ENCODE data around the gene SEC23B. TPM values are rescaled to one million over a fixed set of nuclear protein-coding genes. Genes with fewer than 3 reads are reported as not detected.

Gene SEC23B
- polyA plus RNA-seq, 1 donor from 2014 or later = 77.8 TPM

DNA sequence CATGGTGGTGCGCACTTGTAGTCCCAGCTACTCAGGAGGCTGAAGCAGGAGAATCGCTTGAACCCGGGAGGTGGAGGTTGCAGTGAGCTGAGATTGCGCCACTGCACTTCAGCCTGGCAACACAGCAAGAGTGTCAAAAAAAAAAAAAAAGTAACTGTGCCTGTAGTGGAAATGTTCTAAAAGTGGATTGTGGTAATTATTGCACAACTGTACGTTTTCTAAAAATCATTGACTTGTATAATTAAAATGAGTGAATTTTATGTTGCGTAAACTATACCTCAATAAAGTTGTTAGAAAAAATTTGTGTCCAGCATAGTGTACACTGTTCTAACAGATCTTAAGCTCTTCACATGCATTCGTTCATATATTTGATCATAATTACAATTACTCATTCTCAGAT lies 5.5 kb downstream of the SEC23B start:
- Histone ChIP-seq H3K27ac (ENCODE audit: low read length) (no peak overlapping the region), H3K36me3 (ENCODE audit: insufficient read depth, low read length) (no peaks in the 10 kb centered on the region), H3K79me2 (replicated peaks; ENCODE audit: insufficient read depth, low read length) (peaks cover 10% of the 10 kb centered on the region)

DNA sequence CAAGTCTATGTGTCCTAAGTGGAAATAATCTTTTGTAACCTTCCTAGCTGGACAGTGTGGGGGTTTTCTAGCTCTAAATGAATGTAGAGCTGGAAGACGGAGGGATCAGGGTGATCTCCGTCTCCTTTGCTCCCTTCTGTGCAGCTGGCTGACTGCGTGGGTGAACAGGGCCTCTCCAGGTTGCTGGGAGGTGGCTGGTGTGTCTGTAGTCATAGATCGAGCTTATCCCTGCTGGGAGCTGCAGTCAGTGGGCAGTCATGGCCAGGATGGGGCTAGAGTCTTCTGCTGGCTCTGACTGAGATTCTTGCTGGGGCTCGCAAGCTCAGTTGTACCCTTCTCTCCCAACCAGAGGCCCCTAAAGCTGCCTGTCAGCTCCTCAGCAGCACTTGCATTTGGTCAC lies 6.4 kb downstream of the SEC23B start:
- H3K4me3 ChIP-seq (ENCODE audit: low read length) = no peak overlapping the region
- H3K9me3 ChIP-seq (ENCODE audit: low read length) = no peaks in the 10 kb centered on the region
- H4K20me1 ChIP-seq (ENCODE audit: insufficient read depth) = no peaks in the 10 kb centered on the region
- no peak overlapping the region for H3K27ac ChIP-seq (ENCODE audit: low read length)
- H3K9ac ChIP-seq (ENCODE audit: low read length) = no peak overlapping the region
- H3K36me3 ChIP-seq (ENCODE audit: insufficient read depth, low read length) = no peaks in the 10 kb centered on the region
- H2AFZ ChIP-seq (ENCODE audit: low read depth, low read length) = no peak overlapping the region
- H3K79me2 ChIP-seq (replicated peaks; ENCODE audit: insufficient read depth, low read length) = peaks cover 3% of the 10 kb centered on the region
- H3K27me3 ChIP-seq (ENCODE audit: insufficient read depth, low read depth, low read length) = no peaks in the 10 kb centered on the region
- no peak overlapping the region for H3K4me2 ChIP-seq (ENCODE audit: low read length)
- no peaks in the 10 kb centered on the region for H3K9me2 ChIP-seq (ENCODE audit: insufficient read depth, low read length)
- H3F3A ChIP-seq (ENCODE audit: insufficient read depth, low read length, poor library complexity, severe bottlenecking) = no peaks in the 10 kb centered on the region
- TF ChIP-seq RAD21 (conservative IDR thresholded peaks at IDR 0.05) = no peak
- no peak for TF ChIP-seq POLR2AphosphoS5 (IDR thresholded peaks at IDR 0.05)
- no peak for TF ChIP-seq MXI1 (conservative IDR thresholded peaks at IDR 0.05; ENCODE audit: poor library complexity, severe bottlenecking)
- TF ChIP-seq EZH2 (IDR thresholded peaks at IDR 0.05; ENCODE audit: borderline replicate concordance, insufficient read depth, low read length, poor library complexity, severe bottlenecking) = no peak
- no peak for TF ChIP-seq REST (IDR thresholded peaks at IDR 0.05; ENCODE audit: borderline replicate concordance)
- TF ChIP-seq SMC3 (conservative IDR thresholded peaks at IDR 0.05; ENCODE audit: poor library complexity) = no peak
- no peak for TF ChIP-seq EP300 (conservative IDR thresholded peaks at IDR 0.05; ENCODE audit: poor library complexity, severe bottlenecking)

More for the DNA sequence above, 5.5 kb downstream of the SEC23B start:
- H3F3A ChIP-seq (ENCODE audit: insufficient read depth, low read length, poor library complexity, severe bottlenecking) = no peaks in the 10 kb centered on the region
- H3K27me3 ChIP-seq (ENCODE audit: insufficient read depth, low read depth, low read length) = no peaks in the 10 kb centered on the region
- H3K4me3 ChIP-seq (ENCODE audit: low read length) = no peak overlapping the region
- H3K9ac ChIP-seq (ENCODE audit: low read length) = no peak overlapping the region
- H3K9me2 ChIP-seq (ENCODE audit: insufficient read depth, low read length) = no peaks in the 10 kb centered on the region
- no peak for TF ChIP-seq EZH2 (IDR thresholded peaks at IDR 0.05; ENCODE audit: borderline replicate concordance, insufficient read depth, low read length, poor library complexity, severe bottlenecking)
- no peak for TF ChIP-seq EP300 (conservative IDR thresholded peaks at IDR 0.05; ENCODE audit: poor library complexity, severe bottlenecking)
- no peak for TF ChIP-seq SMC3 (conservative IDR thresholded peaks at IDR 0.05; ENCODE audit: poor library complexity)
- TF ChIP-seq CTCF (IDR thresholded peaks at IDR 0.05; ENCODE audit: poor library complexity, severe bottlenecking) = no peak
- no peak for TF ChIP-seq MXI1 (conservative IDR thresholded peaks at IDR 0.05; ENCODE audit: poor library complexity, severe bottlenecking)
- no peak for TF ChIP-seq POLR2AphosphoS5 (IDR thresholded peaks at IDR 0.05)
- TF ChIP-seq TAF1 (IDR thresholded peaks at IDR 0.05; ENCODE audit: low read depth) = no peak
- TF ChIP-seq REST (IDR thresholded peaks at IDR 0.05; ENCODE audit: borderline replicate concordance) = no peak
- TF ChIP-seq RAD21 (conservative IDR thresholded peaks at IDR 0.05) = no peak
- H3K4me2 ChIP-seq (ENCODE audit: low read length) = no peak overlapping the region
- H2AFZ ChIP-seq (ENCODE audit: low read depth, low read length) = no peak overlapping the region
- H4K20me1 ChIP-seq (ENCODE audit: insufficient read depth) = no peaks in the 10 kb centered on the region
- H3K9me3 ChIP-seq (ENCODE audit: low read length) = no peaks in the 10 kb centered on the region

All from neural cell (in vitro differentiated cells).